ENCODE measurements around the gene ZNF443. TPM values are rescaled to one million over a fixed set of nuclear protein-coding genes. Genes with fewer than 3 reads are reported as not detected.
"Not testable (repeated sequence)": the region's sequence is repeated elsewhere in the genome, so short reads cannot be mapped to it uniquely, and the experiment has no call there.

Gene ZNF443
- total RNA-seq, 1 experiment from 2014 or later = 9.4 TPM

DNA sequence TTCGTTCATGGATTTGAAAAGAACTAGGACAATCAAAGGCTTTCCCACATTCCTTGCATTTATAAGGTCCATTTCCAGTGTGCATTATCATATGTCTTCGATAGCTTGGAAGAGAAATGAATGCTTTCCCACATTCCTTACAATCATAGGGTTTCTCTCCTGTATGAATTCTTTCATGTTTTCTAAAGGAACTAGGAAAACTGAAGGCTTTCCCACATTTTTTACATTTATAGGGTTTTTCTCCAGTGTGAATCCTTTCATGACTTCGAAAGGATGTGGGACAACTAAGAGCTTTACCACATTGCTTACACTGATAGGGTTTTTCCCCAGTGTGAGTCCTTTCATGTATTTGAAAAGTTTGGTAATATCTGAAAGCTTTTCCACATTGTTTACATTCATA, 23.9 kb upstream of the ZNF443 start:
- H3T11ph ChIP-seq (ENCODE audit: low read length) = no peak overlapping the region
- H4K20me1 ChIP-seq (ENCODE audit: control insufficient read depth, insufficient read depth, insufficient read length) = no peaks in the 10 kb centered on the region
- H3K4me1 ChIP-seq (ENCODE audit: insufficient read depth, low read length) = no peaks in the 10 kb centered on the region
- H2AFZ ChIP-seq (ENCODE audit: low read length) = no peak overlapping the region
- no peak overlapping the region for H2BK120ac ChIP-seq (ENCODE audit: low read depth, low read length, poor library complexity, severe bottlenecking)
- no peak overlapping the region for H3K27ac ChIP-seq (ENCODE audit: insufficient read length, low read depth, low read length)
- no peak overlapping the region for H2BK12ac ChIP-seq (ENCODE audit: insufficient read length, low read depth, low read length)
- H3K18ac ChIP-seq (ENCODE audit: insufficient read length, low read depth, low read length) = no peak overlapping the region
- H3K4me1 Mint-ChIP-seq = no peaks in the 10 kb centered on the region
- peaks cover 72 to 76% of the 10 kb centered on the region in 2 experiments for H3K9me3 Mint-ChIP-seq
- H3K27me3 Mint-ChIP-seq (ENCODE audit: low read depth) = peaks cover 3% of the 10 kb centered on the region; the same call in 1 of the 2 replicates
- H4K8ac ChIP-seq (replicated peaks; ENCODE audit: insufficient read length, low read depth, low read length) = no peak overlapping the region
- H3K27me3 ChIP-seq (ENCODE audit: insufficient read depth, low read length) = no peaks in the 10 kb centered on the region
- H3K79me1 ChIP-seq (ENCODE audit: insufficient read depth, low read depth, low read length, poor library complexity, severe bottlenecking) = no peaks in the 10 kb centered on the region
- H3K9ac ChIP-seq (ENCODE audit: extremely low read depth, insufficient read length, low read length) = no peak overlapping the region
- no peak overlapping the region for H3K4me3 Mint-ChIP-seq
- no peak overlapping the region for H4K91ac ChIP-seq (ENCODE audit: insufficient read length, low read depth, low read length)
- no peak overlapping the region for H2AK5ac ChIP-seq (ENCODE audit: insufficient read length, low read length)
- no peak overlapping the region for H2BK20ac ChIP-seq (ENCODE audit: low read depth, low read length, poor library complexity, severe bottlenecking)
- no peak overlapping the region for H2BK15ac ChIP-seq (ENCODE audit: low read depth, low read length)
- H3K23me2 ChIP-seq (ENCODE audit: insufficient read length, low read depth, low read length, poor library complexity, severe bottlenecking) = no peaks in the 10 kb centered on the region
- no peak overlapping the region for H4K5ac ChIP-seq (ENCODE audit: insufficient read length, low read depth, low read length)
- peaks cover 49% of the 10 kb centered on the region for H3K9me3 ChIP-seq (ENCODE audit: control insufficient read depth, low read depth, low read length)
- H3K36me3 Mint-ChIP-seq (ENCODE audit: insufficient read depth in 1 of 3, low read depth in 3 of 3) = peaks cover 35 to 53% (median 50%) of the 10 kb centered on the region in 3 experiments
- H3K79me2 ChIP-seq (ENCODE audit: insufficient read depth, low read length) = no peaks in the 10 kb centered on the region
- no peak overlapping the region for H3K14ac ChIP-seq (ENCODE audit: insufficient read depth, low read length)
- WGBS (ENCODE audit: extremely low coverage, insufficient read length, low lambda C conversion rate) = no CpG with 5 or more reads among the region's 3 CpGs
- TF ChIP-seq CTCF (conservative IDR thresholded peaks at IDR 0.05) = no peak
- no peak overlapping the region for H3K27ac Mint-ChIP-seq
- no peak overlapping the region for H3K4ac ChIP-seq (ENCODE audit: low read depth, low read length)
- H3K23ac ChIP-seq (ENCODE audit: insufficient read length, low read depth, low read length) = no peak overlapping the region
- H2BK5ac ChIP-seq (ENCODE audit: insufficient read length, low read length) = no peak overlapping the region
- no peak for DNase-seq
- no peak overlapping the region for H3K4me2 ChIP-seq (ENCODE audit: insufficient read depth, insufficient read length, low read length)
- no peak overlapping the region for H3K56ac ChIP-seq (ENCODE audit: insufficient read length, low read depth, low read length)

DNA sequence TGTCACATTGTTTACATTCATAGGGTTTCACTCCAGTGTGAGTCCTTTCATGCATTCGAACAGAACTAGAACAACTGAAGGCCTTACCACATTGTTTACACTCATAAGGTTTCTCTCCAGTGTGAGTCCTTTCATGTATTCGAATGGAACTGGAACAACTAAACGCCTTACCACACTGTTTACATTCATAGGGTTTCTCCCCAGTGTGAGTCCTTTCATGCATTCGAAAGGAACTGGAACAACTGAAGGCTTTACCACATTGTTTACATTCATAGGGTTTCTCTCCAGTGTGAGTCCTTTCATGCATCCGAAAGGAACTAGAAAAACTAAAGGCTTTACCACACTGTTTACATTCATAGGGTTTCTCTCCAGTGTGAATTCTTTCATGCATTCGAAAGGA, 23.3 kb upstream of the ZNF443 start:
- H3K4me3 Mint-ChIP-seq; H2BK20ac ChIP-seq (ENCODE audit: low read depth, low read length, poor library complexity, severe bottlenecking); H2BK12ac ChIP-seq (ENCODE audit: insufficient read length, low read depth, low read length); H4K8ac ChIP-seq (replicated peaks; ENCODE audit: insufficient read length, low read depth, low read length); H3K4me1 ChIP-seq (ENCODE audit: insufficient read depth, low read length); H3K4me1 Mint-ChIP-seq; H3K4me2 ChIP-seq (ENCODE audit: insufficient read depth, insufficient read length, low read length); H3K79me2 ChIP-seq (ENCODE audit: insufficient read depth, low read length); H2AFZ ChIP-seq (ENCODE audit: low read length); H3K79me1 ChIP-seq (ENCODE audit: insufficient read depth, low read depth, low read length, poor library complexity, severe bottlenecking); H4K20me1 ChIP-seq (ENCODE audit: control insufficient read depth, insufficient read depth, insufficient read length); H4K91ac ChIP-seq (ENCODE audit: insufficient read length, low read depth, low read length); H2BK5ac ChIP-seq (ENCODE audit: insufficient read length, low read length); H3K18ac ChIP-seq (ENCODE audit: insufficient read length, low read depth, low read length); H3K27ac Mint-ChIP-seq; H2AK5ac ChIP-seq (ENCODE audit: insufficient read length, low read length); H3K23ac ChIP-seq (ENCODE audit: insufficient read length, low read depth, low read length); H3K27ac ChIP-seq (ENCODE audit: insufficient read length, low read depth, low read length); DNase-seq; H3K9ac ChIP-seq (ENCODE audit: extremely low read depth, insufficient read length, low read length); H3K4ac ChIP-seq (ENCODE audit: low read depth, low read length); H3K56ac ChIP-seq (ENCODE audit: insufficient read length, low read depth, low read length); H3K27me3 Mint-ChIP-seq (ENCODE audit: low read depth); H4K5ac ChIP-seq (ENCODE audit: insufficient read length, low read depth, low read length); H2BK120ac ChIP-seq (ENCODE audit: low read depth, low read length, poor library complexity, severe bottlenecking); H3K23me2 ChIP-seq (ENCODE audit: insufficient read length, low read depth, low read length, poor library complexity, severe bottlenecking); H2BK15ac ChIP-seq (ENCODE audit: low read depth, low read length); H3K27me3 ChIP-seq (ENCODE audit: insufficient read depth, low read length); H3T11ph ChIP-seq (ENCODE audit: low read length); H3K14ac ChIP-seq (ENCODE audit: insufficient read depth, low read length): not testable (repeated sequence)
- peaks cover 45% of the 10 kb centered on the region for H3K9me3 ChIP-seq (ENCODE audit: control insufficient read depth, low read depth, low read length)
- H3K9me3 Mint-ChIP-seq = peaks cover 73 to 77% of the 10 kb centered on the region in 2 experiments
- no CpG with 5 or more reads among the region's 6 CpGs for WGBS (ENCODE audit: extremely low coverage, insufficient read length, low lambda C conversion rate)
- peaks cover 33 to 49% (median 47%) of the 10 kb centered on the region in 3 experiments for H3K36me3 Mint-ChIP-seq (ENCODE audit: insufficient read depth in 1 of 3, low read depth in 3 of 3)

Measured in H9 (cell line).